ENCODE measurements around the gene HACE1. TPM values are rescaled to one million over a fixed set of nuclear protein-coding genes. Genes with fewer than 3 reads are reported as not detected.
"Not testable (repeated sequence)": the region's sequence is repeated elsewhere in the genome, so short reads cannot be mapped to it uniquely, and the experiment has no call there.

Gene HACE1
- polyA plus RNA-seq, 3 donors: 2.7 to 3.9 (median 3.4) TPM

- H3K4me1 Mint-ChIP-seq: no peaks in the 10 kb centered on the region
- no peak for TF ChIP-seq CTCF (IDR thresholded peaks at IDR 0.05)
- Histone ChIP-seq H3K27me3 (ENCODE audit: control insufficient read depth in 2 of 2, insufficient read depth in 2 of 2, low read length in 2 of 2) (no peaks in the 10 kb centered on the region), H3K79me2 (ENCODE audit: insufficient read depth, low read length) (no peaks in the 10 kb centered on the region), H3K4me2 (replicated peaks; ENCODE audit: extremely low read depth, low read length, poor library complexity, severe bottlenecking) (no peak overlapping the region), H3K4me3 (replicated peaks in 1 of 3; ENCODE audit: low read depth in 2 of 3, low read length in 3 of 3) (no peak overlapping the region), H4K20me1 (ENCODE audit: insufficient read depth, low read length) (no peaks in the 10 kb centered on the region), H3K9me3 (replicated peaks in 1 of 2; ENCODE audit: control insufficient read depth in 1 of 2, insufficient read depth in 1 of 2, low read length in 2 of 2) (no peaks in the 10 kb centered on the region), H3K36me3 (replicated peaks in 1 of 2; ENCODE audit: control insufficient read depth in 1 of 2, insufficient read depth in 2 of 2, low read length in 2 of 2) (peaks cover 2 to 5% of the 10 kb centered on the region in 2 donors), H3K27ac (ENCODE audit: low read depth in 1 of 2, low read length in 2 of 2) (no peak overlapping the region), H3K9ac (ENCODE audit: insufficient read depth, low read length, poor library complexity, severe bottlenecking) (no peak overlapping the region), H3K4me1 (ENCODE audit: control insufficient read depth in 1 of 2, insufficient read depth in 2 of 2, low read length in 2 of 2) (no peaks in the 10 kb centered on the region), H2AFZ (ENCODE audit: insufficient read depth, low read depth, low read length, poor library complexity, severe bottlenecking) (no peak overlapping the region)
- peaks cover 12 to 28% of the 10 kb centered on the region in 2 donors for H3K36me3 Mint-ChIP-seq
- no CpG with 5 or more reads among the region's 2 CpGs for WGBS (ENCODE audit: insufficient coverage)
- peaks cover 0 to 2% (median 0%) of the 10 kb centered on the region in 7 donors for H3K9me3 Mint-ChIP-seq
- intact Hi-C loops (cut with micrococcal nuclease): no loop called here
- H3K4me3 Mint-ChIP-seq: no peak overlapping the region
- no peak overlapping the region for H3K27ac Mint-ChIP-seq
- DNase-seq: no peak
- no peaks in the 10 kb centered on the region for H3K27me3 Mint-ChIP-seq (ENCODE audit: low read depth in 3 of 3)
Observed at GRCh38 chr6:104843229-104843628, 16.5 kb downstream of the HACE1 start.

- H3K4me3 ChIP-seq (replicated peaks in 1 of 3; ENCODE audit: low read depth in 2 of 3, low read length in 3 of 3): no peak overlapping the region
- H3K27ac ChIP-seq (ENCODE audit: low read depth in 1 of 2, low read length in 2 of 2): no peak overlapping the region
- H3K4me1 ChIP-seq (ENCODE audit: control insufficient read depth in 1 of 2, insufficient read depth in 2 of 2, low read length in 2 of 2): no peaks in the 10 kb centered on the region
- H3K4me2 ChIP-seq (replicated peaks; ENCODE audit: extremely low read depth, low read length, poor library complexity, severe bottlenecking): no peak overlapping the region
- Mint-ChIP-seq H3K36me3 (peaks cover 28% of the 10 kb centered on the region in 2 donors), H3K27ac (no peak overlapping the region), H3K4me1 (no peaks in the 10 kb centered on the region), H3K9me3 (peaks cover 0 to 2% (median 0%) of the 10 kb centered on the region in 7 donors), H3K27me3 (ENCODE audit: low read depth in 3 of 3) (no peaks in the 10 kb centered on the region), H3K4me3 (no peak overlapping the region)
- H3K36me3 ChIP-seq (replicated peaks in 1 of 2; ENCODE audit: control insufficient read depth in 1 of 2, insufficient read depth in 2 of 2, low read length in 2 of 2): peaks cover 0 to 13% of the 10 kb centered on the region in 2 donors
- intact Hi-C loops (cut with micrococcal nuclease): no loop called here
- no peak overlapping the region for H2AFZ ChIP-seq (ENCODE audit: insufficient read depth, low read depth, low read length, poor library complexity, severe bottlenecking)
- DNase-seq: no peak
- H3K9me3 ChIP-seq (replicated peaks in 1 of 2; ENCODE audit: control insufficient read depth in 1 of 2, insufficient read depth in 1 of 2, low read length in 2 of 2): no peaks in the 10 kb centered on the region
- no CpG with 5 or more reads among the region's 1 CpG for WGBS (ENCODE audit: insufficient coverage)
- H4K20me1 ChIP-seq (ENCODE audit: insufficient read depth, low read length): no peaks in the 10 kb centered on the region
- no peaks in the 10 kb centered on the region for H3K79me2 ChIP-seq (ENCODE audit: insufficient read depth, low read length)
- H3K9ac ChIP-seq (ENCODE audit: insufficient read depth, low read length, poor library complexity, severe bottlenecking): no peak overlapping the region
- no peak for TF ChIP-seq CTCF (IDR thresholded peaks at IDR 0.05)
- no peaks in the 10 kb centered on the region for H3K27me3 ChIP-seq (ENCODE audit: control insufficient read depth in 2 of 2, insufficient read depth in 2 of 2, low read length in 2 of 2)
Observed at GRCh38 chr6:104837158-104837557, 22.6 kb downstream of the HACE1 start.

- H3K4me3 ChIP-seq (replicated peaks in 1 of 3; ENCODE audit: low read depth in 2 of 3, low read length in 3 of 3); H3K4me2 ChIP-seq (replicated peaks; ENCODE audit: extremely low read depth, low read length, poor library complexity, severe bottlenecking); H4K20me1 ChIP-seq (ENCODE audit: insufficient read depth, low read length); intact Hi-C loops (cut with micrococcal nuclease); H3K4me1 Mint-ChIP-seq; H3K27ac Mint-ChIP-seq; H3K79me2 ChIP-seq (ENCODE audit: insufficient read depth, low read length); H3K9me3 ChIP-seq (replicated peaks in 1 of 2; ENCODE audit: control insufficient read depth in 1 of 2, insufficient read depth in 1 of 2, low read length in 2 of 2); H3K27me3 ChIP-seq (ENCODE audit: control insufficient read depth in 2 of 2, insufficient read depth in 2 of 2, low read length in 2 of 2); H3K4me3 Mint-ChIP-seq; H3K4me1 ChIP-seq (ENCODE audit: control insufficient read depth in 1 of 2, insufficient read depth in 2 of 2, low read length in 2 of 2); DNase-seq; H2AFZ ChIP-seq (ENCODE audit: insufficient read depth, low read depth, low read length, poor library complexity, severe bottlenecking); H3K9ac ChIP-seq (ENCODE audit: insufficient read depth, low read length, poor library complexity, severe bottlenecking); H3K27me3 Mint-ChIP-seq (ENCODE audit: low read depth in 3 of 3); H3K27ac ChIP-seq (ENCODE audit: low read depth in 1 of 2, low read length in 2 of 2); H3K9me3 Mint-ChIP-seq: not testable (repeated sequence)
- H3K36me3 Mint-ChIP-seq: peaks cover 28 to 30% of the 10 kb centered on the region in 2 donors
- peaks cover 0 to 13% of the 10 kb centered on the region in 2 donors for H3K36me3 ChIP-seq (replicated peaks in 1 of 2; ENCODE audit: control insufficient read depth in 1 of 2, insufficient read depth in 2 of 2, low read length in 2 of 2)
- 40% methylated on average over 1 of the region's 5 CpGs for WGBS (ENCODE audit: insufficient coverage)
Observed at GRCh38 chr6:104836479-104837020, 23.2 kb downstream of the HACE1 start.

All from CD14-positive monocyte (primary cell).